Measurements from ENCODE around the gene LIN7A.

Gene LIN7A

DNA sequence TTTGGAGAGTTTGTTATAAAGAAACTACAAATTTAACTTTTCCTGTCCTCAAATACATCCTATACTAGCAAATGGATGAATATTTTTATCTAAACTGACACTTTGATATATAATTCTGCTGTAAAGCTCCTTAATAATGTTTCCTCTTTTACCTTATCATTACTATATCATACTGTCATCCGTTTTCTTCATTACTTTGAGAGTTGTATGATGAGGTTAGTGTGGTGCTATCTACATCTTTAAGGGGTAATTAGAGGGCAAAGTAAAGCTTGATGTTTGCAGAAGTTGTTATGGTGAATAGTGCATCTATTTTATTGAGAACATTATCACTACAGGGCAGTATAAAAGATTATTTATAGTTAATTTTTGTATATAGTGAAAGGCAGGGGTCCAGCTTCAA, 36.1 kb downstream of the LIN7A start:
- Histone ChIP-seq H3F3A (ENCODE audit: low read depth) (no peaks in the 10 kb centered on the region), H3K4me2 (ENCODE audit: low read depth, low read length, poor library complexity, severe bottlenecking) (no peak overlapping the region), H3K9ac (ENCODE audit: low read depth, low read length, poor library complexity, severe bottlenecking) (no peak overlapping the region), H4K20me1 (ENCODE audit: insufficient read depth, low read length, poor library complexity, severe bottlenecking) (no peaks in the 10 kb centered on the region), H3K27me3 (ENCODE audit: insufficient read depth, low read length, poor library complexity, severe bottlenecking) (no peaks in the 10 kb centered on the region), H3K4me3 (ENCODE audit: low read length, poor library complexity, severe bottlenecking) (no peak overlapping the region), H3K4me1 (ENCODE audit: insufficient read depth, low read length, poor library complexity, severe bottlenecking) (no peaks in the 10 kb centered on the region), H3K79me2 (ENCODE audit: insufficient read depth, low read length) (no peaks in the 10 kb centered on the region), H3K36me3 (ENCODE audit: insufficient read depth, low read length) (no peaks in the 10 kb centered on the region), H3K9me2 (replicated peaks; ENCODE audit: low read depth, low read length) (no peaks in the 10 kb centered on the region), H2AFZ (ENCODE audit: low read length) (no peak overlapping the region), H3K9me3 (ENCODE audit: insufficient read depth, low read depth, low read length) (no peaks in the 10 kb centered on the region)
- TF ChIP-seq, protein P1, sequence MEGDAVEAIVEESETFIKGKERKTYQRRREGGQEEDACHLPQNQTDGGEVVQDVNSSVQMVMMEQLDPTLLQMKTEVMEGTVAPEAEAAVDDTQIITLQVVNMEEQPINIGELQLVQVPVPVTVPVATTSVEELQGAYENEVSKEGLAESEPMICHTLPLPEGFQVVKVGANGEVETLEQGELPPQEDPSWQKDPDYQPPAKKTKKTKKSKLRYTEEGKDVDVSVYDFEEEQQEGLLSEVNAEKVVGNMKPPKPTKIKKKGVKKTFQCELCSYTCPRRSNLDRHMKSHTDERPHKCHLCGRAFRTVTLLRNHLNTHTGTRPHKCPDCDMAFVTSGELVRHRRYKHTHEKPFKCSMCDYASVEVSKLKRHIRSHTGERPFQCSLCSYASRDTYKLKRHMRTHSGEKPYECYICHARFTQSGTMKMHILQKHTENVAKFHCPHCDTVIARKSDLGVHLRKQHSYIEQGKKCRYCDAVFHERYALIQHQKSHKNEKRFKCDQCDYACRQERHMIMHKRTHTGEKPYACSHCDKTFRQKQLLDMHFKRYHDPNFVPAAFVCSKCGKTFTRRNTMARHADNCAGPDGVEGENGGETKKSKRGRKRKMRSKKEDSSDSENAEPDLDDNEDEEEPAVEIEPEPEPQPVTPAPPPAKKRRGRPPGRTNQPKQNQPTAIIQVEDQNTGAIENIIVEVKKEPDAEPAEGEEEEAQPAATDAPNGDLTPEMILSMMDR (conservative IDR thresholded peaks at IDR 0.05; ENCODE audit: low read length), result no peak
- TF ChIP-seq EZH2phosphoT487 (IDR thresholded peaks at IDR 0.05; ENCODE audit: borderline replicate concordance), result no peak

DNA sequence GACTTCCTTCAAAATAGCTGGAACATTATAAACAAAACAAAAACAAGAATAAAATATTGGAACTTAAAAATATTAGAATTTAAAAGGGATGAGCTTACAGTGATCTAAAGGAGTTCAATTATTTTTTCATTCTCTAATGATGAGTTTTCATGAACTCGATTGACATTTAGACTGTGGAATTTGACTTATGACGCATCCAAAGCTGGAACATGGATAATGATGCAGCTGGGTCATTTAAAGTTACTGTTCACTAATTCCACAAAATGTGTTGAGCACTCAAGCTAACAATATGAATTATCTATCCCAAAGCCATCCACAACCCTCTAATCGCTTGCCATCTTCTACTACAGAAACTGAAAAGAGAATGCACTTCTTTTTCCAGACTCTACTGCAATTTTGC, 42.5 kb downstream of the LIN7A start:
- no peaks in the 10 kb centered on the region for H3K9me2 ChIP-seq (replicated peaks; ENCODE audit: low read depth, low read length)
- H4K20me1 ChIP-seq (ENCODE audit: insufficient read depth, low read length, poor library complexity, severe bottlenecking), result no peaks in the 10 kb centered on the region
- H3K36me3 ChIP-seq (ENCODE audit: insufficient read depth, low read length), result no peaks in the 10 kb centered on the region
- no peaks in the 10 kb centered on the region for H3F3A ChIP-seq (ENCODE audit: low read depth)
- H3K4me3 ChIP-seq (ENCODE audit: low read length, poor library complexity, severe bottlenecking), result no peak overlapping the region
- no peaks in the 10 kb centered on the region for H3K79me2 ChIP-seq (ENCODE audit: insufficient read depth, low read length)
- H3K4me2 ChIP-seq (ENCODE audit: low read depth, low read length, poor library complexity, severe bottlenecking), result no peak overlapping the region
- no peak overlapping the region for H3K9ac ChIP-seq (ENCODE audit: low read depth, low read length, poor library complexity, severe bottlenecking)
- TF ChIP-seq, protein P1 (conservative IDR thresholded peaks at IDR 0.05; ENCODE audit: low read length), result no peak
- TF ChIP-seq EZH2phosphoT487 (IDR thresholded peaks at IDR 0.05; ENCODE audit: borderline replicate concordance), result no peak
- H3K27me3 ChIP-seq (ENCODE audit: insufficient read depth, low read length, poor library complexity, severe bottlenecking), result no peaks in the 10 kb centered on the region
- H3K9me3 ChIP-seq (ENCODE audit: insufficient read depth, low read depth, low read length), result no peaks in the 10 kb centered on the region
- H3K4me1 ChIP-seq (ENCODE audit: insufficient read depth, low read length, poor library complexity, severe bottlenecking), result no peaks in the 10 kb centered on the region
- no peak overlapping the region for H2AFZ ChIP-seq (ENCODE audit: low read length)

DNA sequence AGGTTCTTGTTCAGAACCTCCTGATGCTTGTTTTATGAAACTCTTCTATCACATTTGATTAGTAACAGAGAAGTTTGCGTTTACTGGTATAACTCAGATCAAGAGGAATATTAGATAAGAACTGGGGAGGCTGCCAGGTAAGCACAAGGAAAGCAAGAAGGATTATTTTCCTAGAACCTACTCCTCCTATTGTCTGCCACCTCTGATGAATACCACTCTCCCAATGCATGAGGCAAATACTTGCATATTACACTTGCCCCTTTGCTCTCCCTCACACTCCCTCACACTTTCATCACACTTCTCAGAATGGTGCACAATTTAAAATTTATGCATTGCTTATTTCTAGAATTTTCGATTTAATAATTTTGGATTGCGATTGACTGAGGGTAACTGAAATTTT, 43.6 kb downstream of the LIN7A start:
- H3F3A ChIP-seq (ENCODE audit: low read depth), result no peaks in the 10 kb centered on the region
- no peak overlapping the region for H3K9ac ChIP-seq (ENCODE audit: low read depth, low read length, poor library complexity, severe bottlenecking)
- no peaks in the 10 kb centered on the region for H3K79me2 ChIP-seq (ENCODE audit: insufficient read depth, low read length)
- no peaks in the 10 kb centered on the region for H3K36me3 ChIP-seq (ENCODE audit: insufficient read depth, low read length)
- no peaks in the 10 kb centered on the region for H3K9me3 ChIP-seq (ENCODE audit: insufficient read depth, low read depth, low read length)
- no peak overlapping the region for H3K4me3 ChIP-seq (ENCODE audit: low read length, poor library complexity, severe bottlenecking)
- TF ChIP-seq, protein P1 (conservative IDR thresholded peaks at IDR 0.05; ENCODE audit: low read length), result no peak
- TF ChIP-seq EZH2phosphoT487 (IDR thresholded peaks at IDR 0.05; ENCODE audit: borderline replicate concordance), result no peak
- H3K4me2 ChIP-seq (ENCODE audit: low read depth, low read length, poor library complexity, severe bottlenecking), result no peak overlapping the region
- H4K20me1 ChIP-seq (ENCODE audit: insufficient read depth, low read length, poor library complexity, severe bottlenecking), result no peaks in the 10 kb centered on the region
- H3K27me3 ChIP-seq (ENCODE audit: insufficient read depth, low read length, poor library complexity, severe bottlenecking), result no peaks in the 10 kb centered on the region
- no peaks in the 10 kb centered on the region for H3K4me1 ChIP-seq (ENCODE audit: insufficient read depth, low read length, poor library complexity, severe bottlenecking)
- no peak overlapping the region for H2AFZ ChIP-seq (ENCODE audit: low read length)
- H3K9me2 ChIP-seq (replicated peaks; ENCODE audit: low read depth, low read length), result no peaks in the 10 kb centered on the region
